GM19395 (cell line): ENCODE results near the gene FOSL1.
"Not testable (repeated sequence)": the region's sequence is repeated elsewhere in the genome, so short reads cannot be mapped to it uniquely, and the experiment has no call there.

ENCODE experiments used
- ATAC-seq: cut with Tn5 transposase; IDR thresholded peaks from one replicate; pipeline ENCODE4 v1.9.1; 2021; ENCODE audit warnings: mild to moderate bottlenecking, moderate library complexity; ENCODE audit not compliant: unreplicated experiment

Gene FOSL1

GRCh38 chr11:65897020-65897471 lies 3.1 kb downstream of the FOSL1 start:
- no peak for ATAC-seq

GRCh38 chr11:65896034-65896999 lies 3.9 kb downstream of the FOSL1 start:
- no peak for ATAC-seq

GRCh38 chr11:65895482-65895981 lies 4.7 kb downstream of the FOSL1 start:
- no peak for ATAC-seq

- ATAC-seq = no peak
Observed at GRCh38 chr11:65894034-65894591, 6.1 kb downstream of the FOSL1 start.

GRCh38 chr11:65892661-65893317 lies 7.4 kb downstream of the FOSL1 start:
- no peak for ATAC-seq

- ATAC-seq = not testable (repeated sequence)
Observed at GRCh38 chr11:65892137-65892540, 8.0 kb downstream of the FOSL1 start.

- no peak for ATAC-seq
Observed at GRCh38 chr11:65891219-65892136, 8.7 kb downstream of the FOSL1 start.

GRCh38 chr11:65890324-65891218 lies 9.6 kb downstream of the FOSL1 start, which contains the start of gene CCDC85B:
CCDC85B (plus strand) TSS chr11:65890673; CDS start chr11:65890784, 111 bp downstream.
- ATAC-seq = peak; percentile 48

GRCh38 chr11:65888163-65888814 lies 11.9 kb downstream of the FOSL1 start, which contains the start of gene FIBP:
FIBP (minus strand) TSS chr11:65888471; CDS start chr11:65888418, 53 bp downstream.
- peak; percentile 46 for ATAC-seq

GRCh38 chr11:65887723-65888162 lies 12.4 kb downstream of the FOSL1 start:
- ATAC-seq = no peak

GRCh38 chr11:65886826-65887722 lies 13.1 kb downstream of the FOSL1 start:
- ATAC-seq = no peak

- no peak for ATAC-seq
Observed at GRCh38 chr11:65885808-65886536, 14.2 kb downstream of the FOSL1 start.

- no peak for ATAC-seq
Observed at GRCh38 chr11:65885231-65885630, 15.0 kb downstream of the FOSL1 start.

- ATAC-seq = no peak
Observed at GRCh38 chr11:65884716-65885092, 15.5 kb downstream of the FOSL1 start.

- no peak for ATAC-seq
Observed at GRCh38 chr11:65883786-65884715, 16.1 kb downstream of the FOSL1 start.
